HCT116 (cell line): ENCODE measurements around the gene ANKRD63. TPM values are rescaled to one million over a fixed set of nuclear protein-coding genes. Genes with fewer than 3 reads are reported as not detected.

Experiments
- ATAC-seq: fragments of 200-7000 bp; cut with Tn5 transposase; 2 replicates; pipeline ENCODE4 v1.9.1; 2020; ENCODE audit warnings: mild to moderate bottlenecking, moderate library complexity
- BruUV-seq: library from RNA; stranded (reverse); fragments of 400-500 nt; replicated peaks from 2 replicates; lab custom pipeline; 2021; lab: Mats Ljungman, UMichigan
- CTCF ChIA-PET: fragments of 300-600 bp; sonication (Branson Sonifier 250); formaldehyde crosslinking; loops from one replicate; lab custom pipeline; 2021; ENCODE audit warnings: antibody characterized with exemption; lab: Charles Lee
- POLR2A ChIA-PET: fragments of 300-600, 350-600 bp; sonication (Branson Sonifier 250); formaldehyde crosslinking; loops from one replicate; lab custom pipeline; 2021; ENCODE audit warnings: antibody characterized with exemption; lab: Charles Lee
- RAD21 ChIA-PET, 2 experiments: fragments of 300-600 bp; sonication (Branson Sonifier 250); formaldehyde crosslinking; loops; one replicate each; lab custom pipeline; 2023; ENCODE audit warnings: low total read pairs in 2 of 2; ENCODE audit not compliant: uncharacterized antibody in 2 of 2, unreplicated experiment in 2 of 2, low non-redundant PET in 1 of 2; lab: Charles Lee
- DNase-seq: peaks from one replicate; pipeline ENCODE4 v3.0.0-alpha.2; 2010; ENCODE audit warnings: low read depth, low spot score
- H2AFZ ChIP-seq: fragments of 200-600 bp; shearing (Covaris generic), sonication (generic); 2 replicates; pipeline ENCODE4 v1.6.1; 2017; ENCODE audit warnings: low read depth, mixed run types, mixed read lengths, antibody characterized with exemption, low read length; ENCODE audit not compliant: poor library complexity, severe bottlenecking
- H3K27ac ChIP-seq: 2 replicates; pipeline ENCODE4 v1.5.1; 2012; ENCODE audit warnings: low read depth, low read length
- H3K27me3 ChIP-seq: fragments of 200-600 bp; sonication (generic); 2 replicates; pipeline ENCODE4 v1.6.1; 2016; ENCODE audit warnings: mixed run types, low read length, mixed read lengths; ENCODE audit not compliant: insufficient read depth
- H3K36me3 ChIP-seq, 2 experiments: fragments of 200-500 bp in 1 of 2; fragments of 200-600 bp in 1 of 2; sonication (Bioruptor generic) in 1 of 2; sonication (generic) in 1 of 2; 2 replicates each; pipeline versions ENCODE4 v1.5.1 to v1.6.1; 2014 to 2016; ENCODE audit warnings: low read length in 2 of 2, inconsistent platforms in 1 of 2, mixed read lengths in 1 of 2, mixed run types in 1 of 2; ENCODE audit not compliant: insufficient read depth in 2 of 2, control insufficient read depth in 1 of 2
- H3K4me1 ChIP-seq, 2 experiments: fragments of 200-600 bp in 1 of 2; sonication (generic) in 1 of 2; 2 replicates each; pipeline versions ENCODE4 v1.5.1 to v1.6.1; 2012 to 2017; ENCODE audit warnings: low read length in 2 of 2, inconsistent platforms in 1 of 2, mild to moderate bottlenecking in 1 of 2, mixed read lengths in 1 of 2, mixed run types in 1 of 2, moderate library complexity in 1 of 2; ENCODE audit not compliant: insufficient read depth in 2 of 2, control insufficient read depth in 1 of 2
- H3K4me2 ChIP-seq: fragments of 200-600 bp; sonication (generic); 2 replicates; pipeline ENCODE4 v1.6.1; 2017; ENCODE audit warnings: mixed run types, low read length, mixed read lengths
- H3K4me3 ChIP-seq, 2 experiments: fragments of 200-600 bp in 1 of 2; sonication (generic) in 1 of 2; replicated peaks in 1 of 2; 2 replicates each; pipeline ENCODE4 v1.5.1; 2011 to 2016; ENCODE audit warnings: low read length in 2 of 2, control low read depth in 1 of 2, low read depth in 1 of 2, mild to moderate bottlenecking in 1 of 2, mixed read lengths in 1 of 2, mixed run types in 1 of 2
- H3K79me2 ChIP-seq: fragments of 200-600 bp; sonication (generic); 2 replicates; pipeline ENCODE4 v1.6.1; 2017; ENCODE audit warnings: mild to moderate bottlenecking, mixed run types, low read length, moderate library complexity, mixed read lengths; ENCODE audit not compliant: insufficient read depth
- H3K9ac ChIP-seq: fragments of 200-600 bp; sonication (generic); 2 replicates; pipeline ENCODE4 v1.6.1; 2016; ENCODE audit warnings: low read length, mixed read lengths
- H3K9me2 ChIP-seq: fragments of 200-600 bp; sonication (generic), shearing (Covaris generic); 2 replicates; pipeline ENCODE4 v1.6.1; 2017; ENCODE audit warnings: mixed run types, mild to moderate bottlenecking, moderate library complexity; ENCODE audit not compliant: insufficient read depth
- H3K9me3 ChIP-seq, 2 experiments: fragments of 200-500 bp in 1 of 2; fragments of 200-600 bp in 1 of 2; sonication (Bioruptor generic) in 1 of 2; sonication (generic) in 1 of 2; 2 replicates each; pipeline ENCODE4 v1.6.1; 2014 to 2017; ENCODE audit warnings: low read length in 2 of 2, mixed read lengths in 2 of 2, inconsistent platforms in 1 of 2, low read depth in 1 of 2, mild to moderate bottlenecking in 1 of 2, mixed run types in 1 of 2, moderate library complexity in 1 of 2; ENCODE audit not compliant: control insufficient read depth in 1 of 2, insufficient read depth in 1 of 2
- H4K20me1 ChIP-seq: fragments of 200-600 bp; sonication (generic), shearing (Covaris generic); 2 replicates; pipeline ENCODE4 v1.6.1; 2017; ENCODE audit warnings: mixed run types, mild to moderate bottlenecking, moderate library complexity; ENCODE audit not compliant: insufficient read depth
- CEBPB ChIP-seq: IDR thresholded peaks from 2 replicates; pipeline ENCODE4 v1.6.1; 2012; ENCODE audit warnings: low read depth
- EGR1 ChIP-seq: IDR thresholded peaks from 2 replicates; pipeline ENCODE4 v1.6.1; 2012; ENCODE audit warnings: low read depth
- ELF1 ChIP-seq: IDR thresholded peaks from 2 replicates; pipeline ENCODE4 v1.6.1; 2012; ENCODE audit warnings: low read depth, borderline replicate concordance
- EZH2 ChIP-seq: fragments of 200-600 bp; sonication (generic); IDR thresholded peaks from 2 replicates; pipeline ENCODE4 v1.6.1; 2017; ENCODE audit warnings: antibody characterized with exemption, mixed run types
- EZH2phosphoT487 ChIP-seq: fragments of 200-600 bp; IDR thresholded peaks from 2 replicates; pipeline ENCODE4 v1.6.1; 2018; ENCODE audit warnings: antibody characterized with exemption, borderline replicate concordance
- JUND ChIP-seq: IDR thresholded peaks from 2 replicates; pipeline ENCODE4 v1.6.1; 2012
- POLR2AphosphoS5 ChIP-seq: IDR thresholded peaks from 2 replicates; pipeline ENCODE4 v1.6.1; 2011; ENCODE audit warnings: mild to moderate bottlenecking, low read depth, low read length, moderate library complexity
- RAD21 ChIP-seq: IDR thresholded peaks from 2 replicates; pipeline ENCODE4 v1.6.1; 2012; ENCODE audit warnings: low read depth, mild to moderate bottlenecking
- SP1 ChIP-seq: IDR thresholded peaks from 2 replicates; pipeline ENCODE4 v1.6.1; 2012; ENCODE audit warnings: low read depth
- TCF7L2 ChIP-seq: IDR thresholded peaks from 2 replicates; pipeline ENCODE4 v1.7.0; 2011; ENCODE audit warnings: borderline replicate concordance, inconsistent platforms; ENCODE audit not compliant: insufficient read depth, insufficient read length; ENCODE audit errors: extremely low read depth
- YY1 ChIP-seq: IDR thresholded peaks from 2 replicates; pipeline ENCODE4 v1.6.1; 2011; ENCODE audit warnings: low read length, low read depth, moderate library complexity, mild to moderate bottlenecking; ENCODE audit not compliant: insufficient replicate concordance; ENCODE audit errors: extremely low read depth
- ZFX ChIP-seq: fragments of 450-650 bp; IDR thresholded peaks from 2 replicates; pipeline ENCODE4 v1.6.1; 2017
- intact Hi-C: fragments of 100-400 bp; cut with micrococcal nuclease; formaldehyde crosslinking; loops from 2 replicates; pipeline ENCODE4 v1.10.0; 2022
- total RNA-seq: library from RNA; stranded (reverse); gene quantifications from one replicate; pipeline ENCODE4 v1.2.1, GENCODE V29; 2021; ENCODE audit not compliant: unreplicated experiment
- TF ChIP-seq, protein P1 (sequence below): IDR thresholded peaks from 2 replicates; pipeline ENCODE4 v1.6.1; 2012
- TF ChIP-seq, protein P2 (sequence below): IDR thresholded peaks from 2 replicates; pipeline ENCODE4 v1.6.1; 2011; ENCODE audit warnings: mild to moderate bottlenecking, low read length, moderate library complexity; ENCODE audit not compliant: insufficient replicate concordance; ENCODE audit errors: extremely low read depth
- TF ChIP-seq, protein P3 (sequence below): IDR thresholded peaks from 2 replicates; pipeline ENCODE4 v1.6.1; 2012; ENCODE audit warnings: low read depth
- TF ChIP-seq, protein P4 (sequence below), 3 experiments: fragments of 200-600 bp in 1 of 3; sonication (generic) in 1 of 3; IDR thresholded peaks in 2 of 3; conservative IDR thresholded peaks in 1 of 3; 2 replicates each; pipeline ENCODE4 v1.5.1; 2012 to 2017; ENCODE audit warnings: low read depth in 2 of 3, low read length in 2 of 3, antibody characterized with exemption in 1 of 3, borderline replicate concordance in 1 of 3, control low read depth in 1 of 3, mild to moderate bottlenecking in 1 of 3, mixed read lengths in 1 of 3, mixed run types in 1 of 3, moderate library complexity in 1 of 3; ENCODE audit not compliant: insufficient read depth in 1 of 3
- TF ChIP-seq, protein P5 (sequence below): IDR thresholded peaks from 2 replicates; pipeline ENCODE4 v1.6.1; 2012

ANKRD63 gene
- total RNA-seq, 1 experiment from 2014 or later: 0.89 TPM

DNA sequence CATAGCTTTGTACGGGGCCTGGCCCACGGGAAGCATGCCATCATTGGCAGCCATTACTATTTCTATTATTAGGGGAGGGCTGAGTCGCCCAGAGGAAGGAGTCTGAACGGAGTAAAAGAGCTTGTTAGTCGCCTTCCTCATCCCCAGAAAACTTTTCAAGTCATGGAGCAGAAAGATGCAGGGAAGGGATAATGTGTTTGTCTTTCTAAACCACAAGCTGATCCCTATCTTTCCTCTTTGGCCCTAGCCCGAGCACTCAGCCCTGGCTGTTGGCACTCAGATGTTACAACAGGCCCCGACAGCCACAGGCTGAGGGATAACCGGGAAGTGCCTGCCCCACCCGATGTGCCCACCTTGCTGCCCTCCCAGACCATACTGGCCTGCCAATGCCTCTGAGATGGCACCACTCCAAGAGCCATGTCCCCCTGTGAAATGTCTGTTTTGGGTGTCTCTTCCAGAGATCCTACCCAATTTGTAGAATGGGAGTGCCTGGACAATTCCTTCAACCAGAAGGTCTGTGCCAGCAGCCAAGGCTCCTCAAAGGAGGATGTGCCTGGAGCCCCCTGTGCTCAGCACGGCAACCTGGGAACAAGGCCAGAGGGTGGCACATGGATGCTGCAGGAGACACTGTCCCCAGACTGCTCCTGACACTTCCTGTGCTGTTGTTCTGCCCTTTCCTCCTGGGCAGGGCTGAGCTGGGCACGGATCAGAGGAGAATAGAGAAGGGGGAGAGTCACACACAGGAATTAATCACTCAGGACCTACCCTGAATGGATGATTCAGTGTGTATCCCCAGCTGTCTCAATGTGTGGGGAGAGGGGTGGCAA, 33.2 kb downstream of the ANKRD63 start:
- ATAC-seq: no peak
- Histone ChIP-seq H3K79me2 (peaks cover 14% of the 10 kb centered on the region; the same call in 1 of the 2 replicates), H3K4me3 (no peak overlapping the region), H3K27ac (no peak overlapping the region), H4K20me1 (no peaks in the 10 kb centered on the region), H3K9me3 (no peaks in the 10 kb centered on the region), H3K36me3 (no peaks in the 10 kb centered on the region), H3K4me1 (peaks cover 14 to 46% of the 10 kb centered on the region in 2 experiments), H3K4me2 (no peak overlapping the region), H3K9me2 (no peaks in the 10 kb centered on the region), H2AFZ (no peak overlapping the region), H3K27me3 (no peaks in the 10 kb centered on the region), H3K9ac (no peak overlapping the region)
- TF ChIP-seq, protein P1, sequence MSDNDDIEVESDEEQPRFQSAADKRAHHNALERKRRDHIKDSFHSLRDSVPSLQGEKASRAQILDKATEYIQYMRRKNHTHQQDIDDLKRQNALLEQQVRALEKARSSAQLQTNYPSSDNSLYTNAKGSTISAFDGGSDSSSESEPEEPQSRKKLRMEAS: no peak
- TF ChIP-seq JUND (no peak), EGR1 (no peak), ZFX (no peak), YY1 (no peak), RAD21 (no peak), EZH2phosphoT487 (no peak), POLR2AphosphoS5 (no peak), SP1 (no peak), TCF7L2 (no peak), EZH2 (no peak), CEBPB (no peak), ELF1 (no peak)
- TF ChIP-seq, protein P2, sequence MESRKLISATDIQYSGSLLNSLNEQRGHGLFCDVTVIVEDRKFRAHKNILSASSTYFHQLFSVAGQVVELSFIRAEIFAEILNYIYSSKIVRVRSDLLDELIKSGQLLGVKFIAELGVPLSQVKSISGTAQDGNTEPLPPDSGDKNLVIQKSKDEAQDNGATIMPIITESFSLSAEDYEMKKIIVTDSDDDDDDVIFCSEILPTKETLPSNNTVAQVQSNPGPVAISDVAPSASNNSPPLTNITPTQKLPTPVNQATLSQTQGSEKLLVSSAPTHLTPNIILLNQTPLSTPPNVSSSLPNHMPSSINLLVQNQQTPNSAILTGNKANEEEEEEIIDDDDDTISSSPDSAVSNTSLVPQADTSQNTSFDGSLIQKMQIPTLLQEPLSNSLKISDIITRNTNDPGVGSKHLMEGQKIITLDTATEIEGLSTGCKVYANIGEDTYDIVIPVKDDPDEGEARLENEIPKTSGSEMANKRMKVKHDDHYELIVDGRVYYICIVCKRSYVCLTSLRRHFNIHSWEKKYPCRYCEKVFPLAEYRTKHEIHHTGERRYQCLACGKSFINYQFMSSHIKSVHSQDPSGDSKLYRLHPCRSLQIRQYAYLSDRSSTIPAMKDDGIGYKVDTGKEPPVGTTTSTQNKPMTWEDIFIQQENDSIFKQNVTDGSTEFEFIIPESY: no peak
- TF ChIP-seq, protein P3, sequence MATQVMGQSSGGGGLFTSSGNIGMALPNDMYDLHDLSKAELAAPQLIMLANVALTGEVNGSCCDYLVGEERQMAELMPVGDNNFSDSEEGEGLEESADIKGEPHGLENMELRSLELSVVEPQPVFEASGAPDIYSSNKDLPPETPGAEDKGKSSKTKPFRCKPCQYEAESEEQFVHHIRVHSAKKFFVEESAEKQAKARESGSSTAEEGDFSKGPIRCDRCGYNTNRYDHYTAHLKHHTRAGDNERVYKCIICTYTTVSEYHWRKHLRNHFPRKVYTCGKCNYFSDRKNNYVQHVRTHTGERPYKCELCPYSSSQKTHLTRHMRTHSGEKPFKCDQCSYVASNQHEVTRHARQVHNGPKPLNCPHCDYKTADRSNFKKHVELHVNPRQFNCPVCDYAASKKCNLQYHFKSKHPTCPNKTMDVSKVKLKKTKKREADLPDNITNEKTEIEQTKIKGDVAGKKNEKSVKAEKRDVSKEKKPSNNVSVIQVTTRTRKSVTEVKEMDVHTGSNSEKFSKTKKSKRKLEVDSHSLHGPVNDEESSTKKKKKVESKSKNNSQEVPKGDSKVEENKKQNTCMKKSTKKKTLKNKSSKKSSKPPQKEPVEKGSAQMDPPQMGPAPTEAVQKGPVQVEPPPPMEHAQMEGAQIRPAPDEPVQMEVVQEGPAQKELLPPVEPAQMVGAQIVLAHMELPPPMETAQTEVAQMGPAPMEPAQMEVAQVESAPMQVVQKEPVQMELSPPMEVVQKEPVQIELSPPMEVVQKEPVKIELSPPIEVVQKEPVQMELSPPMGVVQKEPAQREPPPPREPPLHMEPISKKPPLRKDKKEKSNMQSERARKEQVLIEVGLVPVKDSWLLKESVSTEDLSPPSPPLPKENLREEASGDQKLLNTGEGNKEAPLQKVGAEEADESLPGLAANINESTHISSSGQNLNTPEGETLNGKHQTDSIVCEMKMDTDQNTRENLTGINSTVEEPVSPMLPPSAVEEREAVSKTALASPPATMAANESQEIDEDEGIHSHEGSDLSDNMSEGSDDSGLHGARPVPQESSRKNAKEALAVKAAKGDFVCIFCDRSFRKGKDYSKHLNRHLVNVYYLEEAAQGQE: no peak
- TF ChIP-seq, protein P4, sequence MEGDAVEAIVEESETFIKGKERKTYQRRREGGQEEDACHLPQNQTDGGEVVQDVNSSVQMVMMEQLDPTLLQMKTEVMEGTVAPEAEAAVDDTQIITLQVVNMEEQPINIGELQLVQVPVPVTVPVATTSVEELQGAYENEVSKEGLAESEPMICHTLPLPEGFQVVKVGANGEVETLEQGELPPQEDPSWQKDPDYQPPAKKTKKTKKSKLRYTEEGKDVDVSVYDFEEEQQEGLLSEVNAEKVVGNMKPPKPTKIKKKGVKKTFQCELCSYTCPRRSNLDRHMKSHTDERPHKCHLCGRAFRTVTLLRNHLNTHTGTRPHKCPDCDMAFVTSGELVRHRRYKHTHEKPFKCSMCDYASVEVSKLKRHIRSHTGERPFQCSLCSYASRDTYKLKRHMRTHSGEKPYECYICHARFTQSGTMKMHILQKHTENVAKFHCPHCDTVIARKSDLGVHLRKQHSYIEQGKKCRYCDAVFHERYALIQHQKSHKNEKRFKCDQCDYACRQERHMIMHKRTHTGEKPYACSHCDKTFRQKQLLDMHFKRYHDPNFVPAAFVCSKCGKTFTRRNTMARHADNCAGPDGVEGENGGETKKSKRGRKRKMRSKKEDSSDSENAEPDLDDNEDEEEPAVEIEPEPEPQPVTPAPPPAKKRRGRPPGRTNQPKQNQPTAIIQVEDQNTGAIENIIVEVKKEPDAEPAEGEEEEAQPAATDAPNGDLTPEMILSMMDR (IDR thresholded peaks at IDR 0.05 in 2 of 3, conservative IDR thresholded peaks at IDR 0.05 in 1 of 3; ENCODE audit: borderline replicate concordance in 1 of 3, insufficient read depth in 1 of 3, low read depth in 2 of 3, low read length in 2 of 3): no peak
- TF ChIP-seq, protein P5, sequence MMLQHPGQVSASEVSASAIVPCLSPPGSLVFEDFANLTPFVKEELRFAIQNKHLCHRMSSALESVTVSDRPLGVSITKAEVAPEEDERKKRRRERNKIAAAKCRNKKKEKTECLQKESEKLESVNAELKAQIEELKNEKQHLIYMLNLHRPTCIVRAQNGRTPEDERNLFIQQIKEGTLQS: no peak
- POLR2A ChIA-PET: interaction anchor here (0.6 to 0.9 kb wide), 2 partner anchors 9 to 106 kb away, joined by 3 to 4 read pairs; no protein-coding TSS in a partner anchor
- CTCF ChIA-PET: interaction anchor here (1.2 kb wide), 1 partner anchor 25 kb away, joined by 4 read pairs; no protein-coding TSS in a partner anchor
- no peak for DNase-seq
- RAD21 ChIA-PET: no interaction called here
- no TSS peak for BruUV-seq
- intact Hi-C loops: no loop called here
